Colonic mucosa (tissue), 4 donors: ENCODE data around the gene NACA. TPM values are rescaled to one million over a fixed set of nuclear protein-coding genes. Genes with fewer than 3 reads are reported as not detected.

Source experiments
- DNase-seq: peaks from one replicate; pipeline ENCODE4 v3.0.0-alpha.2; 2020
- H3K27ac ChIP-seq: fragments of 200-600 bp; one replicate; pipeline ENCODE4 v1.8.0; 2021
- H3K27me3 ChIP-seq: fragments of 200-600 bp; one replicate; pipeline ENCODE4 v1.8.0; 2021
- H3K36me3 ChIP-seq: fragments of 200-600 bp; one replicate; pipeline ENCODE4 v1.8.0; 2021
- H3K4me1 ChIP-seq: fragments of 200-600 bp; one replicate; pipeline ENCODE4 v1.8.0; 2021; ENCODE audit warnings: mild to moderate bottlenecking
- H3K4me3 ChIP-seq: fragments of 200-600 bp; one replicate; pipeline ENCODE4 v1.8.0; 2021
- H3K9ac ChIP-seq, 2 donors: one replicate each; pipeline ENCODE4 v1.7.0; 2013; ENCODE audit warnings: control low read depth in 2 of 2, low read depth in 2 of 2, low read length in 2 of 2
- H3K9me3 ChIP-seq: fragments of 200-600 bp; one replicate; pipeline ENCODE4 v1.8.0; 2021
- CTCF ChIP-seq: fragments of 200-600 bp; IDR thresholded peaks from one replicate; pipeline ENCODE4 v1.8.0; 2022; ENCODE audit warnings: antibody characterized with exemption, mild to moderate bottlenecking
- intact Hi-C: fragments of 100-400 bp; cut with DNase I; formaldehyde crosslinking; loops from one replicate; pipeline ENCODE4 v1.14.1; 2022
- total RNA-seq, 2 donors: library from RNA; stranded (reverse); fragmentation: NEBNext Ultra II Directional in 1 of 2; extraction: Animal tissue kit (Norgen Biotek cat#: 25700) in 1 of 2; gene quantifications; one replicate each; pipeline ENCODE4 v1.2.1, GENCODE V29; 2021
- donor health status: healthy.
- donor health status: DM: no; HTN: no; CAD: no.
- donor health status: DM: no; HTN: no; CAD: no.

Gene NACA
- total RNA-seq, 2 donors from 2014 or later: 622 to 763 TPM

- H3K9me3 ChIP-seq: no peaks in the 10 kb centered on the region
- H3K27me3 ChIP-seq: no peaks in the 10 kb centered on the region
- TF ChIP-seq CTCF: no peak
- no peak overlapping the region for H3K4me3 ChIP-seq
- DNase-seq: no peak
- no peak overlapping the region for H3K9ac ChIP-seq
- intact Hi-C loops: no loop called here
- no peak overlapping the region for H3K27ac ChIP-seq
- no peaks in the 10 kb centered on the region for H3K36me3 ChIP-seq
- no peaks in the 10 kb centered on the region for H3K4me1 ChIP-seq
Observed at GRCh38 chr12:56766535-56766934, 41.4 kb upstream of the NACA start.

- intact Hi-C loops: no loop called here
- no peaks in the 10 kb centered on the region for H3K4me1 ChIP-seq
- H3K9ac ChIP-seq: no peak overlapping the region
- no peak overlapping the region for H3K27ac ChIP-seq
- no peaks in the 10 kb centered on the region for H3K9me3 ChIP-seq
- no peaks in the 10 kb centered on the region for H3K36me3 ChIP-seq
- no peak overlapping the region for H3K4me3 ChIP-seq
- no peaks in the 10 kb centered on the region for H3K27me3 ChIP-seq
- no peak for TF ChIP-seq CTCF
- no peak for DNase-seq
Observed at GRCh38 chr12:56763753-56764657, 38.9 kb upstream of the NACA start.

GRCh38 chr12:56761812-56762211 lies 36.7 kb upstream of the NACA start:
- Histone ChIP-seq H3K9me3 (no peaks in the 10 kb centered on the region), H3K4me1 (no peaks in the 10 kb centered on the region), H3K4me3 (no peak overlapping the region), H3K9ac (no peak overlapping the region), H3K36me3 (no peaks in the 10 kb centered on the region), H3K27me3 (no peaks in the 10 kb centered on the region), H3K27ac (no peak overlapping the region)
- intact Hi-C loops: no loop called here
- no peak for DNase-seq
- no peak for TF ChIP-seq CTCF

GRCh38 chr12:56760460-56760859 lies 35.4 kb upstream of the NACA start:
- no peaks in the 10 kb centered on the region for H3K36me3 ChIP-seq
- TF ChIP-seq CTCF: no peak
- no peaks in the 10 kb centered on the region for H3K27me3 ChIP-seq
- intact Hi-C loops: no loop called here
- no peak overlapping the region for H3K27ac ChIP-seq
- H3K9me3 ChIP-seq: no peaks in the 10 kb centered on the region
- no peak overlapping the region for H3K4me3 ChIP-seq
- no peaks in the 10 kb centered on the region for H3K4me1 ChIP-seq
- no peak overlapping the region for H3K9ac ChIP-seq
- no peak for DNase-seq

- no peak for TF ChIP-seq CTCF
- Histone ChIP-seq H3K4me3 (no peak overlapping the region), H3K27ac (no peak overlapping the region), H3K4me1 (no peaks in the 10 kb centered on the region), H3K36me3 (no peaks in the 10 kb centered on the region), H3K9ac (no peak overlapping the region), H3K27me3 (no peaks in the 10 kb centered on the region), H3K9me3 (no peaks in the 10 kb centered on the region)
- no peak for DNase-seq
- intact Hi-C loops: loop anchor here (2.0 to 5.0 kb wide), 2 partner anchors 227 to 243 kb away; no protein-coding TSS in a partner anchor
Observed at GRCh38 chr12:56759263-56759908, 34.3 kb upstream of the NACA start.
